Activated effector memory CD4-positive, alpha-beta T cell treated with Interleukin-2 at 50 U/mL for 16 hours (primary cell): ENCODE results near the gene BLOC1S1.

Source experiments
- DNase-seq: peaks from one replicate; pipeline ENCODE4 v3.0.0-alpha.2; 2020

The BLOC1S1 gene

DNA sequence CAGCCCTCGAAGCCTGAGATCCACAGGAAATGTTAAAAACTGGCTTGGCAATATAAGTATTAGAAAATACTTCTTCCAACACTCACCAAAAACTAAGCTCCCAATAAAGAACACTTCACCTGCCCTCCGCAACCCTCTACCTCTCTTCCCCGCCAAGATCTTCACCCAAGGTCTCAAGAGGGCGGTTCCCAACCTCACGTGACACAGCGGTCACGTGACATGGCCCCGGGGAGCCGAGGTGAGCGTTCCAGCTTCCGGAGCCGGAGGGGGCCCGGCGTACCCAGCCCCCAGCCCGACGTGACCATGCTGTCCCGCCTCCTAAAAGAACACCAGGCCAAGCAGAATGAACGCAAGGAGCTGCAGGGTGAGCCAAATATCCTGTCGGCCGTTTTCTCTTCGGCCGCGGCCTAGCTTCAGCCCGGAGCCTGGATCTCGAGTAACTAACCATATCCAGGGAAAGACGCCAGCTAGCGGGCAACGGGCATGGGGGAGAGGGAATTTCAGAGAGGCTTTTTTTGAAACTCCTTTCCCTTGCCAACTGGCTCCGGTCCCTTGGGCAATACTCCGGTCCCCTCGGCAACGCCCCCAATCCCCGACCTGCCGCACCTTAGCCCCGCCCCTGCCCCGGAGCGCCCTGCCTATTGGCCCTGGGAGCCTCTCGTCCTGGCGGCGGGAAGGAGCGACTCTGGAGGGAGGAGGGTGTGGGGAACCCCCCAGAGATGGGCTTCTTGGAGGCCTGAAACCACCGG, at the start of gene BLOC1S1:
Gene BLOC1S1, plus strand, starts transcription at position 214 of the 749 bp plus-strand sequence. Its CDS starts 6 bp downstream, at position 220.
- DNase-seq, result peak; percentile 87

DNA sequence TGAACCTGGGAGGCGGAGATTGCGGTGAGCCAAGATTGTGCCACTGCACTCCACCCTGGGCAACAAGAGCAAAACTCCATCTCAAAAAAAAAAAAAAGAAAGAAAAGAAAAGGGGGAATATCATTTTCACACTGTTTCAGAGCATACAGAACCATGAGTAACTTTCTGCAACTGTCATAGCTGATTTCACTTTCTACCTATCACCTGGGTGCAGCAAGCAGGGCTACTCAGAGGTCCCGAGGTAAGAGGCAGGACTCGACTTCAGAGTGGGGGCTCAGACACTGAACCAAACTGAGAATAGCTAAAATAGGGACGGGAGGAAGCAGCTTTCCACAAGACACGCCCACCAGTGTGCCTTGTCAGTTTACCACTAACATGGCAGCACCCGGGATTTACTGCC, 49.3 kb upstream of the BLOC1S1 start:
- no peak for DNase-seq

DNA sequence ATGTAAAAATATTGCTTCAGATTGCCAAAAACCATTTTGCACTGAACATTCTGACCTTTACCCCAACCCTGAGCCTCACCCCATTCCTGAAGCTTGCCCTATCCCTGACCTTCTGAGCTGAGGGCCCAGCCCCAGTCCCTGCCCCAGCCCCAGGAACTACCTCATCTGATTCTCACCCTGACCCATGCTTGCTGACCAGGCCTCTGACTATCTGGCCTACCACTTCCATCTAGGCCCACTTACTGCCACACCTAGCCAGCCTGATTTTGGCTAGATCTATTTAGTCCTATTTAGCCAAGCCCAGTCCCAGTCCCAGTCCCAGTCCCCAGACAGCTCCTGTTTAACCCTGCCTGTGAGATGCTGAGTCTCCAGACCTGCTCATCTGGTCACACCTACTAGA, 45.6 kb upstream of the BLOC1S1 start:
- no peak for DNase-seq

DNA sequence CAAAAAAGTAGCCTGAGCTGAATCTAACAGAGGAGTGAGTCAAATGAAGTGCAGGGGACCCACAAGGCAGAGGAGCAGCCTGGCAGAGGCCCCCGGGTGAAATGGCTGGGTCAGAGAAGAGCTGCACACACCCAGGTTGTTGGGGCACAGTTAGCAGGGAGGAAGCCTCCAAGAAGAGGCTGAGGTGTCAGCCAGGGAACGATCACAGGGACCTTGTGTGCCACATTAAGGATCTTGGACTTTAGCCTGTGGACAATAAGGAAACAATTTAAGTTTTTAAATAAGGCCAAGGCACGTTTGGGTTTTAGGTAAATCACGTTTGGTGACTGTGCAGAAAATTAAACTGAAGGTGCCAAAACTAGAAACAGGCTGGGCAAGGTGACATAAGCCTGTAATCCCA, 44.1 kb upstream of the BLOC1S1 start:
- DNase-seq, result no peak

DNA sequence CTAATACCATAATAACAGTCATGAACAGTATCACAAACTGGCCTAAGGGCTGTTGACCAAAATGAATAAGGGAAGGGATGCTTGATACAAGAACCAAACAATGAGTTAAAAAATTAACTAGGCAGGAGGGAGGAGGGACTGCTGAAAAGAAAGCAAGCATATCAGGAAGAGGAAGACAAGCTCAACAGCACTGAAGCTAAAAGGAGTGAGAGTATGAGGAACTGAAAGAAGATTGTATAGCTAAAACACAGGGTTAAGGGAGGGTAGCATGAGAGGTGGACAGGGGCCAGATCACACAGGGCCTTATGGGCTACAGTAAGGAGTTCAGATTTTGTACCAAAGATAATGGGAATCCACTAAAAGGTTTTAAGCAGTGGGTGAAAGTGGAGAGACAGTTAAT, 42.2 kb upstream of the BLOC1S1 start:
- no peak for DNase-seq

DNA sequence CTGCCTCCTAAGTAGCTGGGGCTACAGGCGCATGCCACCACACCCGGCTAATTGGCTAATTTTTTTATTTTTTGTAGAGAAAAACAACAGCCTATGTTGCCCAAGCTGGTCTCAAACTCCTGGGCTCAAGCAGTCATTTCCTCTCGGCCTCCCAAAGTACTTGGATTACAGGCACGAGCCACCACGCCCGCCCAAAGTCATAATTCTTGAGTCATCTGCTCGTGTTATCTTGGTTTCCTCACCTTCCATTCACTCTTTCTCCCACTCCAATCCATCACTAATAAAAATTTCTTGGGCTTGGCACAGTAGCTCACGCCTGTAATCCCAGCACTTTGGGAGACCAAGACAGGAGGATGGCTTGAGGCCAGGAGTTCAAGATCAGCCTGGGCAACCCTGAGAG, 40.2 kb upstream of the BLOC1S1 start:
- DNase-seq, result no peak

DNA sequence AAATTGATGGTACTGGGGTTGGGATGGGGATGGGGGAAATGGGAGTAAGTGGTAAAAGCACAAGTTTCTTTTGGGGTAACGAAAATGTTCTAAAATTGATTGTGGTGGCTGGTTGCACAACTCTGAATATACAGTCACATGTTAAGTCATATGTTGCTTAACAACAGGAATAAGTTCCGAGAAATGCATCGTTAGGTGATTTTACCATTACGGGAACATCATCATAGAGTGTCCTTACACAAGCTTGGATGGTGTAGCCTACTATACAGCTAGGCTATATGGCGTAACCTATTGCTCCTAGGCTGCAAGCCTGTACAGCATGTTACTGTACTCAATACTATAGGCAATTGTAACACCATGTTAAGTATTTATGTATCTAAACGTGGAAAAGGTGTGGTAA, 39.1 kb upstream of the BLOC1S1 start:
- DNase-seq, result no peak

DNA sequence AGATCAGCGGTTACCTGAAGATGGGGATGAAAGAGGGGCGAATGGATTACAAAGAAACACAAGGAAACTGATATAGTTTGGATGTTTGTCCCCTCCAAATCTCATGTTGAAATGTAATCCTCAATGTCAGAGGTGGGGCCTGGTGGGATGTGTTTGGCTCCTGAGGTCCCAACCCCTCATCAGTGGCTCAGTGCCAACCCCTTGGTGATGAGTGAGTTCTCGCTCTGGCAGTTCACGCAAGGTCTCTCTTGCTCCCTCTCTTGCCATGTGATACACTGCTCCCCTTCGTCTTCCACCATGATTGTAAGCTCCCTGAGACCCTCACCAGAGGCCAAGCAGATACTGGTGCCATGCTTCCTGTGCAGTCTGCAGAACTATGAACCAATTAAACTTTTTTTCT, 36.2 kb upstream of the BLOC1S1 start:
- no peak for DNase-seq

DNA sequence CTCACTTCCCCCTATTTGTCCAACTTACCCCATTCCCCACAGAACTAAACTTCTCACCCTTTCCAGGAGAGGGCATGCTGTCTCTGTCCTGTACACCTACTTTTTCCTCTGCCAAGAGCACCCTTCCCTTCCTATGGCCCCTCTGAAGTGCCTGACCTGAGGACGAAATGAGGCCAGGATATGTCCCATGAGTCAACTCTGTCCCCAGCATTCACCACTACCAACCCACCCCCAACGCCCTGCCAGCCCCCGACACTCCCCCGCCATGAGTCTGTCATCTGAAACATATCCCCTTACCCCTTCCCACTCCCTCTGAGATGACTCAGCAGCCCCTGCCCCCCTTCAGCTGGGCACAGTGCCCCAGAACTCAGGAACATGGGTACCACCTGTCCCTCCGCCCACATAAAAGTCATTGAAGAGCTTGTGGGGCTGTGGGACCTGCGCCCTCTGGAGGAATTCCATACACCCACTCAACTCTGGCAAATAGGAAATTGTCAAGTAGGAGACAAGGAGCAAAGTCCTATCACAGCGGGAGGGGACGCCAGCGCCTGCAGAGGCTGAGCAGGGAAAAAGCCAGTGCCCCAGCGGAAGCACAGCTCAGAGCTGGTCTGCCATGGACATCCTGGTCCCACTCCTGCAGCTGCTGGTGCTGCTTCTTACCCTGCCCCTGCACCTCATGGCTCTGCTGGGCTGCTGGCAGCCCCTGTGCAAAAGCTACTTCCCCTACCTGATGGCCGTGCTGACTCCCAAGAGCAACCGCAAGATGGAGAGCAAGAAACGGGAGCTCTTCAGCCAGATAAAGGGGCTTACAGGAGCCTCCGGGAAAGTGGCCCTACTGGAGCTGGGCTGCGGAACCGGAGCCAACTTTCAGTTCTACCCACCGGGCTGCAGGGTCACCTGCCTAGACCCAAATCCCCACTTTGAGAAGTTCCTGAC, 34.4 kb upstream of the BLOC1S1 start:
- DNase-seq, result no peak

DNA sequence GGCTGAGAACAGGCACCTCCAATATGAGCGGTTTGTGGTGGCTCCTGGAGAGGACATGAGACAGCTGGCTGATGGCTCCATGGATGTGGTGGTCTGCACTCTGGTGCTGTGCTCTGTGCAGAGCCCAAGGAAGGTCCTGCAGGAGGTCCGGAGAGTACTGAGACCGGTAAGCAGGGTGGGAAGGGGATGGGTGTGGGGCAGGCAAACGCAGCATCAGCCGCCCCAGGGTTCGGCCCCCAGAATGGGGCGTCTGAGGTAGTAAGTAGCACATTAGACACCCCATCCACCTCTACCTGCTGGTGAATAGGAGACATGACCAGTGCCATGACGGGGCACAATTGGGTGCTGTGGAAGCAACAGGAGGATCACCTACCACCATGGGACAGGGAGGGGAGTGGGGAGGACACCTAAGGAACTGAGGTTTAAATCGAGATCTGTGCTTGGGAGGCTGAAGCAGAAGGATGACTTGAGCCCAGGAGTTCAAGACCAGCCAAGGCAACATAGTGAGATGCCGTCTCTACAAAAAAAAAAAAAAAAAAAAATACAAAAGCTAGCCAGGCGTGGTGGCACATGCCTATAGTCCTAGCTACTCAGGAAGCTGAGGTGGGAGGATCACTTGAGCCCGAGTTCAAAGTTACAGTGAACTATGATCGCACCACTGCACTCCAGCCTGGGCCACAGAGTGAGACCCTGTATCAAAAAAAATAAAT, 33.6 kb upstream of the BLOC1S1 start:
- no peak for DNase-seq

DNA sequence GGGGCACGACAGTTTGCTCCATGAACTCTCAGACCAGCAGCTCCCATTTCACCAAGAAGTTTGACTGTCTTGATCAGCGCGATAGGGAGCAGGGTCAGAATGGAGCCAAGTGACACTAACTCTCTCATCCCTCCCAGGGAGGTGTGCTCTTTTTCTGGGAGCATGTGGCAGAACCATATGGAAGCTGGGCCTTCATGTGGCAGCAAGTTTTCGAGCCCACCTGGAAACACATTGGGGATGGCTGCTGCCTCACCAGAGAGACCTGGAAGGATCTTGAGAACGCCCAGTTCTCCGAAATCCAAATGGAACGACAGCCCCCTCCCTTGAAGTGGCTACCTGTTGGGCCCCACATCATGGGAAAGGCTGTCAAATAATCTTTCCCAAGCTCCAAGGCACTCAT, 32.2 kb upstream of the BLOC1S1 start:
- DNase-seq, result no peak

DNA sequence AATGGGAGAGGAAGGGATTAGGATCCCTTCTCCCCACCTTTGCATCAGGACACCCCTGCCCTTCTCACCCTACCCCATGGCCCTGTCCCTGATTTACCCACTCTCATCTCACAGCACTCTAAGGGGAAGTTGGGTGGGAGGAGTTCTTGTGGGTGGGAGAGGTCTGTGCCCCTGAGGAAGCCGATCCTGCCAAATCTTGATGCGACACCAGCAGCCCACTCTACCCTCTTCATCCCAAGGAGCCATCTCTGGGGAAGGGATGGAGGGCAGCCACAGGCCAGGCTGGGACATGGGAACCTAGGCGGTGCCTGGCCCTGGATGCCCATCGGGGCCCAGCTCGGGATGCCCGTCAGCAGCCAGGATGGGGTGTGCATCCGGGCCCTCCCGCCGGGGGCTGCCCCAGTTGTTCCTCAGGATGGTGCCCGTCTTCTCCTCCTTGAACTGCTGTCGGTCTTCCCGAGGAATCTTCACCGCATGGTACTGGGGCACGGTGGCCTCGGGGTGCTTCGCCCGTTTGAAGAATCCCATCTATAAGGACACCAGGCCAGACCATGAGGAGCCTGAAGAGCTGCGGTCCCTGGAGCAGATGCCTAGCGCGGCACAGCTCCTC, 31.0 kb upstream of the BLOC1S1 start:
- no peak for DNase-seq

DNA sequence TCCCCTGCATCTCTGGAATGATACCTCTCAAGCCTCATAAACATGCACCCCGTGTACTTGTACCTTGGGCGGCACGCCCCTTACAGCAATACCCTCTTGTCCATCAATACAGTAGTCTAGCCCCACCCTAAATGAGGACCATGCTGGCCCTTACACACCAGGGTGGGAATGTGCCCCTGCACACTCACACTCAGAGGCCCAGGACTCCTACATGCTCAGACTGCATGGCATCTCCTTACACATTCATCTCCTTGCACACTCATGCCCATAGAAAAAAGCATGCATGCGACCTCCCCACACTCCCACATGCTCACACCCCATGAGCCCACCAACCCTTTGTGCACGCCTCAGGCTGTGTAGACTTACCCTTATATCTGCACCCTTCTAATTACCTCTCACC, 30.2 kb upstream of the BLOC1S1 start:
- no peak for DNase-seq

DNA sequence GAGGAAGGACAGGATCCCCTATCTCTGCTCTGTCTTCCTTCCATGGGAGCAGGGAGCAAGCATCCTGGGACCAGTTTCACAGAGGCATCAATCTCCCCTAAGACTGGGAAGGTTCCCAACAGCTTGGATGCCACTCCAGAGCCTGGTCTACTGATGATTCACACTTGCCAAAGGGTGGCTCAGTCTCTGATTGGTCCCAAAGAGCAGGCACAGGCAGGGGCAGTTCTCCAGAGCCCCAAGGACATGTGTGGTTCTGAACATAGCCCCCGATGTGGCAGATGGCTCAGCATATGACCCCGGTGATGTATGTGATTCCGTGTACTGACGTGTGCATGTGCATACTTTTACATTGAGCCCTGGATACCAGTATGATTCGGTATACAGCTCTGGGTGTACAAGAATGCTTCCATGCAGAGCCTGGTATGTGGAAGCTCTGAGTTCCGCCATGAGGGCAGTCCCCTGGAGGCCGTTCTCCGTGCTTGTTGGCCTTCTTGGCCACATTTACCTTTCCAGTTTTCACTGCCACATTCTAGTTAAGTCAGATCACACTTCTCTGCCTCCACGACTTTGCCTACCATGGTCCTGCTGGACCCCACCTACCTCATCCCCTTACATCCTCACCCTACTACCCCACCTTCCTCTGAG, 29.4 kb upstream of the BLOC1S1 start:
- no peak for DNase-seq

DNA sequence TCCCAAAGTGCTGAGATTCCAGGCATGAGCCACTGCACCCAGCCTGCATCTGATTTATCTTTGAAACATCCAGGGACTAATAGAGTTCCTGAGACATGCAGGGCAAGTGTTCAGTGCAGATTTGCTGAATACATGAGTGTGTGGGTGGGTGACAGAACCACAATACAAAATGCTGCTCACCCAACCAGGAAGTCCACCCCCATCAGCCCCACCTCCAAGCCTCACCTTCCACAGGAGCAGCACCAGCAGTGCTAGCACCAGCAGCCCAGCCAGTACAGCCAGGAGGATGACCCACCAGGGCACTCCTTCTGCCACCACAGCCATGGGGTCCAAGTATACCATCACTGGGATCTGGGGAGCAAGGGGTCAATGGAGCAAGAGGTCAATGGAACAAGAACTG, 28.1 kb upstream of the BLOC1S1 start:
- DNase-seq, result no peak

DNA sequence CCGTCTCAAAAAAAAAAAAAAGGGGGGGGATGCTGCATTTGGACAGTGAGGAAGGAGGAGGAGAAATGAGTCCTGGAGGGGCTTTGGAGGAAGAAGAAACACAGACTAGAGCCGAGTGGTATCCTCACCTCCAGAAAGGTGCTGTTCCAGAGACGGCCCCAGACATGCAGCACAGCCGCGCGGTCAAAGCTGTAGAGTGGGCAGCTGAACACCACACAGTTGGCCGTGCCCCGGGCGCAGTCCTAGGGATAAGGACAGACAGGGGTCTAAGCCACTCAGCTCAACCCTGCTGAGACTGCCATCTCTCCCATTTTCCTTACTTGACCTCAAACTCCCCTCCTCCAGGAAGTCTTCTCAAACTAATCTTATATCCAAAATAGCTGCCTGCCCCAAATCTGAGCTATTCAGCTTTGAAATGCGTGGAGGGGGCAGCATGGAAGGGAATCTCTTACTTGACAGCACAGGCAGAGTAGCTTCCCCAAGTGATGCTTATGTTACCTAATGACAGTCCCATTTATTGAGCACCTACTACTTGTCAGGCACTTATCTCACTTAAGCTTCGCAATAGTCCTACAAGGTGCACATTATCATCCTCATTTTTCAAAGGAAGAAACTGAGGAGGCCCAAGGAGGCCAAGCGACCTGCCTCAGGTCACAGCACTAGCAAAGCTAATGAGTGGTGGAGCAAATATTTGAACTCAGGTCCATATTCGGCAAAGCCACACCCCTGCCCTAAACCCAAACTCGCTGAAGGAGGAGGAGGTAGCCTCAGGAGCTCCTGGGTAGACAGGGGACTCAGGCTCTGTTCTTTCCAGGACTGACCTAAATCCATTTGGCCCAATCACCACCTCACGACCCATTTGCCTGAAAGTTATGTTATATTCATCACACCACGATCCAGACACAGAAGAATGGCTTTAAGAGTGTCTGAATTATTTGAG, 26.9 kb upstream of the BLOC1S1 start:
- no peak for DNase-seq

DNA sequence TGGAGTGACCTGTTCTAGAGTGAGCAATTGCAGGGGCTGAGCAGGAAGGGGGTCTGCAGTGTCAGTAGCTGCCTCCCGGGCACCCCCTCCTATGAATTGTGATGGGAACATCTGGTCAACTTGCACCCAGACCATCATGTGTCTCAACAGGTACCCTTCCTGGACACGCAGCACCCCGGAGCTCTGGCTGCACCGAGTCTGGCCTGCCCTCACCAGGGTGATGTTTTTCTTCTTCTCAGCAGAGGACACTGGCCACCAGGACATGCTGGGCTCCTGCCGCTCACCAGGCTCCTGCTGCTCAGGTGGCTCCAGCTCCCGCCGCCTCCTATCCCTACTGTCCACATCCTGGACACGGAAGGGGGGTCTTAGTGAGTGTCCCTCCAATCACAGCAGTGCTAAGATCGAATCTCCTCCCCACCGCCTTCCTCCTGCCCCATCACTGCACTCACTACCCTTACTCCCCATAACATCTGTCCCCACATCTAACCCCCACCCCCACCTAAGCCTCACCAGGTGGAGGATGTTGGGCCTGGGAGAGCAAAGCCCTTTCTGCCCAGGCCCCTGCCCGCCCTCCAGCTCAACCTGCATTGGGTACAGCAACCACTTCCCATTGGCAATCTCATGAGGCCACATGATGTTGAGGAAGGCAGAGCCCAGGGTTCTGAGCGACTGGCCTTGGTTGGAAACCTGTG, 23.1 kb upstream of the BLOC1S1 start:
- no peak for DNase-seq

DNA sequence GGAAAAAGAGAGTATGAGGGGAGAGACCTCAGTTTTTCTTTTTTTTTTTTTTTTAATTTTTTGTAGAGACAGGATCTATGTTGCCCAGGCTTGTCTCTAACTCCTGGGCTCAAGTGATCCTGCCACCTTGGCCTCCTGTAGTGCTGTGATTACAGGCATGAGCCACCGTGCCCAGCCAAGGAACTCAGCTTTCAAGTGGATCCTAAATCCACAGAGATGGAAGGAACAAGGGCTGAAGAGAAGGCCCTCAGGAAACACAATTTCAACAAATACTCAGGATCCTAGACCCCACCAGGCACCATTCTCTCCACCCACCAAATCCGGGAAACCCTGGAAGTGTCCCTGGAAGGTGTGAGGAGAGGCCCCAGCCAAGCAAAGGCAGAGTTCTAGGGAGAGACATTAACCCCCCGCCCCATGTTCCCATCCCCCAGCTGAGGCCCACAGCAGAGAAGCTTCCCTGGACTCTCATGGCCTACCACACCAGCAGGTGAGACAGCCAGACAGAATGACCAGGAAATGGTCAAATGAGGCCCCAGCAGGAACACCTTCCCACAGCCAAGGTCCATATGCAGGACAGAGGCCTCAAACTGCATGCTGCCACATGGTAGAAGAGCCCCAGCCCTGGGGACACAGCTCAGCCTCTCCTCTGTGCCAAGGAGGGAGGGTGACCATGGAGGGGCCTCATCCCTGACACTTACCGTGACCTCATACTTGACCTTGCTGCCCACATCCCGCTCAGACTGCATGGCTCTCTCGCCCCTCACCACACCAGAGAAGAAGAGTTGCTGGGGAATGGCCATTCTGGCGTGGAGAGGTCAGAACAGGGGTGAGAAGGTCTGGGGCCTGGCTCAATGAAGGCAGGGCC, 22.3 kb upstream of the BLOC1S1 start:
- DNase-seq, result no peak

DNA sequence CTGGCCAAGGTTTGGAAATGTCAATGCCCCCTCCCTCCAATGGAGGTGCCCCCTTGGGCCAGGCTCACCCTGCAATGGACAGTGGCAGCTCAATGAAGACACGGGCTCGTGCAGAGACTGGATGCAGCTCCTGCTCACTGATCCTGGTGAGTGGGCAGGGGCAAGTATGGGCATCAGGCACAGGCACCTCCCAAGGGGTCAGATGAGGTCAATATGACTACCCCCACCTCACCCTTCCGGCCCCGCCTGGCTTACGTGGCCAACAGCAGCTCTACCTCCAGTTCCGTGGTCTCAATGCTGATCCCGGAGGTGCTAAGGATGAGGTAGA, 21.7 kb upstream of the BLOC1S1 start:
- no peak for DNase-seq

DNA sequence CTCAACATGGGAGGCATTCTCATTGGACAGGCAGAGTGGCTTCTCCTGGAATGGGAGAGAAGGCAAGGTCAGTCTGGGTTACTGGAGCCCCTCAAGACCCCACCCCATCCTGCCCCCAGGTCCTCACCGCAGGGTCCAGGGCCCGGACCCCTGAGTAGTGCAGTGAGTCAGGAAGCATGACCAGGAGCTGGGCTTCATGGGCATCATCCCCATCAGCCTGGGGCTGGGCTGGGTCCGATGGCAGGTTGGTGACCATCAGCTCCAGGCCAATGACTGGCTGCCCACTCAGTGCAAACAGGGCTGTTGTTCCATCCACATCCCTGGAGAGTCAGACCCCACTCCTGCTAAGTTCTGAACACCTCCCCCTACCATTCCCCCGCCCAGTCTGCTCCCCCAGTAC, 21.2 kb upstream of the BLOC1S1 start:
- DNase-seq, result no peak
